Raji (cell line): ENCODE results near the gene KRT81.

Experiments
- POLR2A ChIP-seq: IDR thresholded peaks from 2 replicates; pipeline ENCODE4 v1.6.1; 2011; ENCODE audit warnings: low read depth, low read length, control low read depth; ENCODE audit not compliant: insufficient read depth

The KRT81 gene

GRCh38 chr12:52250048-52250990, 41.0 kb downstream of the KRT81 start:
- no peak for TF ChIP-seq POLR2A

- no peak for TF ChIP-seq POLR2A
Measured at GRCh38 chr12:52249511-52250047, 41.8 kb downstream of the KRT81 start.

- no peak for TF ChIP-seq POLR2A
Measured at GRCh38 chr12:52248541-52249461, 42.5 kb downstream of the KRT81 start.

GRCh38 chr12:52247622-52248540, 43.5 kb downstream of the KRT81 start:
- TF ChIP-seq POLR2A: no peak

- TF ChIP-seq POLR2A: no peak
Measured at GRCh38 chr12:52246720-52247621, 44.4 kb downstream of the KRT81 start.

- no peak for TF ChIP-seq POLR2A
Measured at GRCh38 chr12:52245962-52246569, 45.3 kb downstream of the KRT81 start.

GRCh38 chr12:52245259-52245961, 45.9 kb downstream of the KRT81 start:
- no peak for TF ChIP-seq POLR2A

GRCh38 chr12:52244615-52244994, 46.7 kb downstream of the KRT81 start:
- no peak for TF ChIP-seq POLR2A

GRCh38 chr12:52243856-52244614, 47.3 kb downstream of the KRT81 start:
- TF ChIP-seq POLR2A: no peak

- TF ChIP-seq POLR2A: no peak
Measured at GRCh38 chr12:52243259-52243855, 48.0 kb downstream of the KRT81 start.

- TF ChIP-seq POLR2A: no peak
Measured at GRCh38 chr12:52242442-52243258, 48.7 kb downstream of the KRT81 start.
